H7 (cell line): ENCODE measurements around the gene GSK3B. TPM values are rescaled to one million over a fixed set of nuclear protein-coding genes. Genes with fewer than 3 reads are reported as not detected.

Source experiments
- DNase-seq: peaks from one replicate; pipeline ENCODE4 v3.0.0; 2012
- H3K27me3 ChIP-seq: 2 replicates; pipeline ENCODE4 v1.6.0; 2011; ENCODE audit warnings: mild to moderate bottlenecking, low read length; ENCODE audit not compliant: control insufficient read depth, insufficient read depth
- H3K36me3 ChIP-seq: replicated peaks from 2 replicates; pipeline ENCODE4 v1.5.1; 2011; ENCODE audit warnings: low read length; ENCODE audit not compliant: control insufficient read depth, insufficient read depth
- H3K4me3 ChIP-seq: 2 replicates; pipeline ENCODE4 v1.5.1; 2011; ENCODE audit warnings: low read depth, mild to moderate bottlenecking, control low read depth, low read length, moderate library complexity; ENCODE audit not compliant: insufficient read depth
- total RNA-seq: library from RNA; depleted of rRNA; stranded (reverse); fragments of >200 nt; shearing (Covaris generic); gene quantifications from 2 replicates; pipeline ENCODE4 v1.2.3, GENCODE V29; 2014

The GSK3B gene
- total RNA-seq, 1 experiment from 2014 or later = 34.0 TPM

DNA sequence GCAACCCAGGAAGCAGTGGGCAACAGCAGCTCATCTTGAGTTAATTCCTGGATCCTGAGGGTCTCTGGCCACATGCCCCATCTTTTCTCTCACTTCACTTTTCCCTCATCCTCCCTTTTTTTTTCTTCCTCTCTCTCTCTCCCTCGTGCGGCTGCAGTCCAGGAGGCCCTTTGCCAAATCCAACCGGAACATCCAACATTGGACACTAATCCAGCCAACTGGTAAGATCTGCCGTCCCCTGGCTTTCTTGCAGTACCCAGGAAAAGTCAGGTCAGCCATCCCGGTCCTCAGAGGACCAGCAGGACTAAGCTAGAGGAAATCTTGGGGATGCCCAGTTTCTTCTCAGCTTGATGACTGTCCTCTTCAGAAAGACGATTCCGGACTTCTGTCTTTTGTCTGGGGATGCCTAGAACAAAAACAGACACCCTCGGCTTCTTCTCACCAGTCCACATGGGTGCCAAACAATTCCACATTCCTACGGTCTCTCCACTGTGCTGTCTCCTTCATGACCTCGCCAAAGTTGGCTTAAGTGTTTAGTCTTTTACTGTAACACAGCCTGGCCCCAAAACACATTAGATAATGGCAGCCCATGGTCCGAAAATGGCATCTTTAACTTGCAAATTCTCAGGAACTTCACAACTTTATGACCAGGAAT is 115.6 kb downstream of the GSK3B start:
- no peaks in the 10 kb centered on the region for H3K36me3 ChIP-seq
- no peak for DNase-seq
- H3K4me3 ChIP-seq = no peak overlapping the region
- no peaks in the 10 kb centered on the region for H3K27me3 ChIP-seq

GRCh38 chr3:119977353-119977752 is 116.9 kb downstream of the GSK3B start:
- no peaks in the 10 kb centered on the region for H3K27me3 ChIP-seq
- no peak for DNase-seq

GRCh38 chr3:119976214-119976613 is 118.0 kb downstream of the GSK3B start:
- DNase-seq = no peak
- Histone ChIP-seq H3K4me3 (no peak overlapping the region), H3K36me3 (no peaks in the 10 kb centered on the region), H3K27me3 (no peaks in the 10 kb centered on the region)

More at GRCh38 chr3:119977353-119977752, 116.9 kb downstream of the GSK3B start:
- H3K4me3 ChIP-seq = no peak overlapping the region
- no peaks in the 10 kb centered on the region for H3K36me3 ChIP-seq

DNA sequence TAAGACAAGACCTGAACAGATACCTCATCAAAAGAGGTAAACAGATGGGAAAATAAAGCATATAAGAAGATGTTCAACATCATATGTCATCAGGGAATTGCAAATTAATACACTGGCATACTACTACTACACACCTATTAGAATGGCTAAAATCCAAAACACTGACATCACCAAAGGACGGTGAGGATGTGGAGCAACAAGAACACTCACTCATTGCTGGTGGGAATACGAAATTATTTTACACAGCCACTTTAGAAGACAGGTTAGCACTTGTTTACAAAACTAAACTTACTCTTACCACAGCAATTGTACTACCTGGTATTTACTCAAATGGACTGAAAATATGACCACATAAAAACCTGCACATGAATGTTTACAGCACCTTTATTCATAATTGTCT is 119.6 kb downstream of the GSK3B start:
- Histone ChIP-seq H3K4me3 (no peak overlapping the region), H3K36me3 (no peaks in the 10 kb centered on the region), H3K27me3 (no peaks in the 10 kb centered on the region)
- DNase-seq = no peak

DNA sequence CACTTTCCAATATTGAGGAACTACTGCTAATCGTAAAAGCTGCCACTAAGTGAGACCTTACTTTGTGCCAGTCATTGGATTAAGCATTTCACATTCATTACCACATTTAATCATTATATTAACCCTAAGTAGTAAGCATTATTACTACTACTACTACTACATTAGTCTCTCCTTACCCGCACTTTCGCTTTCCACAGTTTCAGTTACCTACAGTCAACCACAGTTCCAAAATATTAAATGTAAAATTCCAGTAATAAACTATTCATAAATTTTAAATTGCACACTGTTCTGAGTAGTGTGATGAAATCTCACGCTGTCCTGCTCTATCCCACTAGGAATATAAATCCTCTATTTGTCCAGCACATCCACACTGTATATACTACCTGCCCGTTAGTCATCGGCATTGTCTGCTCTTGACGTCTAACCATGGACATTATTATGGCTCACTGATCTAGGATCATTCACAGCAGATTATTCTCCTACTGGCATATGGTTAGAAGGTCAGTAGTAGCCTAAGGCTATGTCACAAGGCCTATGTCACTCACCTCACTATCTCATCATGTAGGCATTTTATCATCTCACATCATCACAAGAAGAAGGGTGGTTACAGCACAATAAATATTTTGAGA is 121.1 kb downstream of the GSK3B start:
- DNase-seq = no peak
- H3K27me3 ChIP-seq = no peaks in the 10 kb centered on the region

GRCh38 chr3:119969759-119970158 is 124.5 kb downstream of the GSK3B start:
- DNase-seq = no peak
- H3K36me3 ChIP-seq = no peaks in the 10 kb centered on the region
- no peak overlapping the region for H3K4me3 ChIP-seq
- H3K27me3 ChIP-seq = no peaks in the 10 kb centered on the region

More for the DNA sequence above, 121.1 kb downstream of the GSK3B start:
- Histone ChIP-seq H3K4me3 (no peak overlapping the region), H3K36me3 (no peaks in the 10 kb centered on the region)

DNA sequence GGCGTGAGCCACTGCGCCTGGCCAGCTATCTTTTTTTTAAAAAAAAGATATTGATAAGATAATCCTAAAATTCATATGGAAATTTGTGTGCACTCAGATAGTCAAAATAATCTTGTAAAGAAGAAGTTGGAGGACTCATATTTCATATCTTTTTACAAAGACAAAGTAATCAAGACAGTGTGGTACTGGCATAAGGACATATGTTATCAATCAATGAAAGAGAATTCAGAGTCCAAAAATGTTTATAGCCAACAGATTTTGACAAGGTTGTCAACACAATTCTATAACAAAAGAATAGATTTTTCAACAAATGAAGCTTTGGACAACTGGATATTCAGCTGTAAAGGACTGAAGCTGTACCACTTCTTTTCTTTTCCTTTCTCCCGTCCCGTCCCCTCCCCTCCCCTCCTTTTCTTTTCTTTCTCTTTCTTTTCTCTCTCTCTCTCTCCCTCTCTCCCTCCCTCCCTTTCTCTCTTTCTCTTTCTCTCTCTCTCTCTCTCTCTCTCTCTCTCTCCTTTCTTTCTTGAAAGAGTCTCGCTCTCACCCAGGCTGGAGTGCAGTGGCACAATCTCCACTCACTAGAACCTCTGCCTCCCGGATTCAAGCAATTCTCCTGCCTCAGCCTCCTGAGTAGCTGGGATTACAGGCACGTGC is 126.8 kb downstream of the GSK3B start:
- H3K36me3 ChIP-seq = no peaks in the 10 kb centered on the region
- H3K27me3 ChIP-seq = no peaks in the 10 kb centered on the region
- DNase-seq = no peak
- no peak overlapping the region for H3K4me3 ChIP-seq

DNA sequence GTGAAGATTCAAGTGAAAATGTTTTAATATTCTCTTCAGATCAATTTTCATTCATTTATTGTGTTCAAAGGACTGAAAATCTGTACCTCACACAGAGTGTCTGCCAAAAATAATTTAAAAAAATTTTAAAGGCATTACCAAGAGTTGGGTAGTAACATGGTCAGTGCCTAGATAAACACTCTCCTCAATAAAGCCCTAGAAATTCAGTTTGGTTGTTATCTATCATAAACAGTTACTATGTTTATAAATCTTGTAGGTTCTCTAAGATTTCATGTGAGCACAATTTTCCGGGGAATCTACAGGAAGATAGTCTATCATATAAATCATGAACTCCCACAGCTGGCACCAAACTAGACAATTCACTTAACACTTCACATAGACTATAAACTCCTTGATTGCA is 128.6 kb downstream of the GSK3B start:
- DNase-seq = no peak
- no peak overlapping the region for H3K4me3 ChIP-seq
- no peaks in the 10 kb centered on the region for H3K36me3 ChIP-seq
- H3K27me3 ChIP-seq = no peaks in the 10 kb centered on the region

- no peak for DNase-seq
- no peaks in the 10 kb centered on the region for H3K27me3 ChIP-seq
- H3K4me3 ChIP-seq = no peak overlapping the region
- H3K36me3 ChIP-seq = no peaks in the 10 kb centered on the region
These were observed 130.0 kb downstream of the GSK3B start for GRCh38 chr3:119964294-119964693.

- DNase-seq = no peak
- Histone ChIP-seq H3K4me3 (no peak overlapping the region), H3K36me3 (no peaks in the 10 kb centered on the region), H3K27me3 (no peaks in the 10 kb centered on the region)
These were observed 138.3 kb downstream of the GSK3B start for GRCh38 chr3:119955972-119956371.

- H3K27me3 ChIP-seq = no peaks in the 10 kb centered on the region
- no peak for DNase-seq
- H3K36me3 ChIP-seq = no peaks in the 10 kb centered on the region
- H3K4me3 ChIP-seq = no peak overlapping the region
These were observed 143.5 kb downstream of the GSK3B start for GRCh38 chr3:119950666-119951325.

GRCh38 chr3:119945291-119945690 is 149.0 kb downstream of the GSK3B start:
- no peak for DNase-seq
- Histone ChIP-seq H3K4me3 (no peak overlapping the region), H3K27me3 (no peaks in the 10 kb centered on the region), H3K36me3 (no peaks in the 10 kb centered on the region)

GRCh38 chr3:119944091-119944490 is 150.2 kb downstream of the GSK3B start:
- DNase-seq = no peak
- Histone ChIP-seq H3K4me3 (no peak overlapping the region), H3K27me3 (no peaks in the 10 kb centered on the region), H3K36me3 (no peaks in the 10 kb centered on the region)

DNA sequence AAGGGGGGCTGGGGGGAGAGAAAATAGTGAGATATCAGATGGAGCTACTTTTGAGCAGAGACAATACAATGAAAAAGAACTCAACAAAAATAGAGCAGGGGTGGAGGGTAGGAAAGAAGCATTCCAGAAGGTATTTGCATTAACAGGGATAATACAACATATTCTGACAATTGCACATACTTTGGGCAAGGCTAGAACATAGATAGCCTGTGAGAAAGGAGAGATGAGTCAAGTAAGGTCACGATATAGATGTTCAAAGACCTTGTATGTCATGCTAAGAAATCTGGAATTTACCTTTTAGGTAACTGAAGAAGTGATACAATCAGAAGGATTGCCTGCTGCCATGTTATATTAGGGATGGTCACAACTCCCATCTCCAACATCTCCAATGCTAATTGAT is 155.2 kb downstream of the GSK3B start:
- Histone ChIP-seq H3K36me3 (no peaks in the 10 kb centered on the region), H3K4me3 (no peak overlapping the region), H3K27me3 (no peaks in the 10 kb centered on the region)
- no peak for DNase-seq

- DNase-seq = no peak
- Histone ChIP-seq H3K27me3 (no peaks in the 10 kb centered on the region), H3K36me3 (no peaks in the 10 kb centered on the region), H3K4me3 (no peak overlapping the region)
These were observed 157.0 kb downstream of the GSK3B start for GRCh38 chr3:119937229-119937628.
